ENCODE results near the gene AMH. TPM values are rescaled to one million over a fixed set of nuclear protein-coding genes. Genes with fewer than 3 reads are reported as not detected.
A peak's percentile ranks its signal among the peaks of the same experiment; 100 is the strongest.

Gene AMH
- total and polyA plus RNA-seq, 2 of the 13 experiments (the other 11 are each of a cell fraction or from before 2014, with no cell fraction given), result 0.03 to 0.18 TPM

DNA sequence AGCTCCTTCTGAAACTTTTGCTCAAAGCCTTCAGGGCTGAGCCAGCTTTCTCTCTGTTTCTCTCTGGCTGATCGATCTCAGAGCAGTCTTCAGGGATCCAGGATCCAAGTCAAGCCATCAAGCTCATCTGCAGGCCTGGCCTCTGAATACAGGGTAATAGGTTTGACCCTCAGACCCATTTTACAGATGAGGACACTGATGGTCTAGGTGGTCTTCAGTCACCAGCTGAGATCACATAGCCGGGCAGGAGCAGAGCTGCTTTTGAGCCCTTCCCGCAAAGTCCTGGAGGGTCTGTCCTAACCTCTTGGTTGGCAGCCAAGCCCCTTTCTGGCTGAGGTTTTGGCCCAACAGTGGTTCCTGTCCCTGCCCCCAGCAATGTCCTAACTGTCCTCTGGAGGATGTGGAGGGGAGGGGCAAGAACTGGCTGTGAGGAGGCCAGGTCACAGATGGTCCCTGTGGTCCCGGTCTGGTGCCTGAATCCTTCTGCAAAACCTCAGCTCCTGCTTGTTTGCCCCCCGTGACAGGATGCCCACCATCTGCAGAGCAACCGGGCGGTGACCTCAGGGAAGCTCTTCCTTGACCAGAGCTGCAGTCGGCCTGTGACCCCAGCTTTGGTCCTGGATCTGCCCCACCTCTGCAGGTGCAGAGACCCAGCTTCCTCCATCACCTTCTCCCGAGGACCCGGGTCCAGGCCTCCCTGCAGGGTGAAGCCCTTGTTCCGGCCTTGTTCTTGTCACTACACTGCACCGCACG is 38.6 kb downstream of the AMH start (continued):
- TF ChIP-seq, protein P1, sequence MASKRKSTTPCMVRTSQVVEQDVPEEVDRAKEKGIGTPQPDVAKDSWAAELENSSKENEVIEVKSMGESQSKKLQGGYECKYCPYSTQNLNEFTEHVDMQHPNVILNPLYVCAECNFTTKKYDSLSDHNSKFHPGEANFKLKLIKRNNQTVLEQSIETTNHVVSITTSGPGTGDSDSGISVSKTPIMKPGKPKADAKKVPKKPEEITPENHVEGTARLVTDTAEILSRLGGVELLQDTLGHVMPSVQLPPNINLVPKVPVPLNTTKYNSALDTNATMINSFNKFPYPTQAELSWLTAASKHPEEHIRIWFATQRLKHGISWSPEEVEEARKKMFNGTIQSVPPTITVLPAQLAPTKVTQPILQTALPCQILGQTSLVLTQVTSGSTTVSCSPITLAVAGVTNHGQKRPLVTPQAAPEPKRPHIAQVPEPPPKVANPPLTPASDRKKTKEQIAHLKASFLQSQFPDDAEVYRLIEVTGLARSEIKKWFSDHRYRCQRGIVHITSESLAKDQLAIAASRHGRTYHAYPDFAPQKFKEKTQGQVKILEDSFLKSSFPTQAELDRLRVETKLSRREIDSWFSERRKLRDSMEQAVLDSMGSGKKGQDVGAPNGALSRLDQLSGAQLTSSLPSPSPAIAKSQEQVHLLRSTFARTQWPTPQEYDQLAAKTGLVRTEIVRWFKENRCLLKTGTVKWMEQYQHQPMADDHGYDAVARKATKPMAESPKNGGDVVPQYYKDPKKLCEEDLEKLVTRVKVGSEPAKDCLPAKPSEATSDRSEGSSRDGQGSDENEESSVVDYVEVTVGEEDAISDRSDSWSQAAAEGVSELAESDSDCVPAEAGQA (IDR thresholded peaks at IDR 0.05; ENCODE audit: low read depth), result no peak
- TF ChIP-seq, protein P1 (CRISPR knock-in tag; IDR thresholded peaks at IDR 0.05; ENCODE audit: borderline replicate concordance), result no peak
- TF ChIP-seq MAFF (IDR thresholded peaks at IDR 0.05; ENCODE audit: low read depth, low read length), result no peak
- no peak for TF ChIP-seq GATAD1 (CRISPR knock-in tag; IDR thresholded peaks at IDR 0.05)
- TF ChIP-seq ZNF629 (CRISPR knock-in tag; conservative IDR thresholded peaks at IDR 0.05), result peak; percentile 88
- no peak for TF ChIP-seq CAMTA2 (CRISPR knock-in tag; IDR thresholded peaks at IDR 0.05; ENCODE audit: borderline replicate concordance)
- TF ChIP-seq RORA (CRISPR knock-in tag; IDR thresholded peaks at IDR 0.05), result no peak
- TF ChIP-seq ZFP36L2 (CRISPR knock-in tag; IDR thresholded peaks at IDR 0.05), result no peak
- no peak for TF ChIP-seq PBX3 (CRISPR knock-in tag; IDR thresholded peaks at IDR 0.05; ENCODE audit: borderline replicate concordance)
- 0 out of 2 replicates have a peak, but pooled peaks have one; percentile 35 for TF ChIP-seq ZNF142 (CRISPR knock-in tag; IDR thresholded peaks at IDR 0.05)
- no peak for TF ChIP-seq ZNF274 (CRISPR knock-in tag; IDR thresholded peaks at IDR 0.05)
- 0 out of 2 replicates have a peak, but pooled peaks have one; percentile 37 for TF ChIP-seq ZNF354B (CRISPR knock-in tag; IDR thresholded peaks at IDR 0.05)
- TF ChIP-seq, protein P2, sequence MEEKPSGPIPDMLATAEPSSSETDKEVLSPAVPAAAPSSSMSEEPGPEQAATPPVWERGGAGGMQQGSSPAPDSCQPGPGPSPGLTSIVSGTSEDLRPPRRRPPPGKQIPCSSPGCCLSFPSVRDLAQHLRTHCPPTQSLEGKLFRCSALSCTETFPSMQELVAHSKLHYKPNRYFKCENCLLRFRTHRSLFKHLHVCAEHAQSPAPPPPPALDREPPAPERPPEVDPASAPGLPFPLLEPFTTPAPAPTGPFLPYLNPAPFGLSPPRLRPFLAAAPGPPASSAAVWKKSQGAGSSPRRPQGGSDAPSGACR (CRISPR knock-in tag; IDR thresholded peaks at IDR 0.05), result no peak
- TF ChIP-seq SP2 (CRISPR knock-in tag; IDR thresholded peaks at IDR 0.05), result no peak
- TF ChIP-seq ZFP90 (CRISPR knock-in tag; IDR thresholded peaks at IDR 0.05; ENCODE audit: borderline replicate concordance), result 0 out of 2 replicates have a peak, but pooled peaks have one; percentile 34

Data from HepG2 (cell line).